CD4-positive, alpha-beta T cell (primary cell): Measurements from ENCODE around the gene ADNP2. TPM values are rescaled to one million over a fixed set of nuclear protein-coding genes. Genes with fewer than 3 reads are reported as not detected.

Source experiments
- ATAC-seq: fragments of 200-7000 bp; cut with Tn5 transposase; one replicate; pipeline ENCODE4 v1.10.0; 2022; ENCODE audit warnings: mild to moderate bottlenecking; ENCODE audit not compliant: poor library complexity
- CTCF ChIA-PET: fragments of 350-600 bp; sonication (Branson Sonifier 250); formaldehyde crosslinking; loops from one replicate; lab custom pipeline; 2021; ENCODE audit warnings: antibody characterized with exemption, inconsistent platforms; lab: Charles Lee
- POLR2A ChIA-PET: fragments of 350-600 bp; sonication (Branson Sonifier 250); formaldehyde crosslinking; loops from one replicate; lab custom pipeline; 2021; ENCODE audit warnings: antibody characterized with exemption, inconsistent platforms; lab: Charles Lee
- DNase-seq, 14 experiments: peaks; one replicate each; pipeline ENCODE4 v3.0.0-alpha.2; 2013 to 2020; ENCODE audit warnings: mixed read lengths in 2 of 14
- H3K27ac ChIP-seq, 2 donors: one replicate each; pipeline versions ENCODE4 v1.5.1 to v1.7.0; 2013; ENCODE audit warnings: low read length in 2 of 2, low read depth in 1 of 2, mild to moderate bottlenecking in 1 of 2
- H3K27me3 ChIP-seq, 2 experiments: 1 replicate in 1 of 2; 2 replicates in 1 of 2; pipeline versions ENCODE4 v1.6.1 to v1.7.0; 2013; ENCODE audit warnings: low read length in 2 of 2, control low read depth in 1 of 2, mild to moderate bottlenecking in 1 of 2, moderate library complexity in 1 of 2; ENCODE audit not compliant: insufficient read depth in 2 of 2, control insufficient read depth in 1 of 2
- H3K36me3 ChIP-seq: one replicate; pipeline ENCODE4 v1.6.1; 2013; ENCODE audit warnings: low read length, control low read depth; ENCODE audit not compliant: insufficient read depth
- H3K4me1 ChIP-seq: one replicate; pipeline ENCODE4 v1.6.1; 2013; ENCODE audit warnings: low read length, control low read depth; ENCODE audit not compliant: insufficient read depth
- H3K4me3 ChIP-seq: one replicate; pipeline ENCODE4 v1.5.1; 2013; ENCODE audit warnings: mild to moderate bottlenecking, low read length, moderate library complexity
- H3K9me3 ChIP-seq, 2 experiments: 1 replicate in 1 of 2; 2 replicates in 1 of 2; pipeline versions ENCODE4 v1.6.1 to v1.7.0; 2013; ENCODE audit warnings: low read length in 2 of 2, mild to moderate bottlenecking in 2 of 2, control low read depth in 1 of 2, moderate library complexity in 1 of 2; ENCODE audit not compliant: control insufficient read depth in 1 of 2, insufficient read depth in 1 of 2
- H3K27ac Mint-ChIP-seq: one replicate; pipeline ENCODE4 v1.8.0; 2020; ENCODE audit warnings: mixed read lengths
- H3K27me3 Mint-ChIP-seq: one replicate; pipeline ENCODE4 v1.8.0; 2021; ENCODE audit warnings: mixed read lengths
- H3K36me3 Mint-ChIP-seq: one replicate; pipeline ENCODE4 v1.8.0; 2021; ENCODE audit warnings: low read depth, mixed read lengths
- H3K4me1 Mint-ChIP-seq: one replicate; pipeline ENCODE4 v1.8.0; 2021; ENCODE audit warnings: low read depth, mixed read lengths
- H3K4me3 Mint-ChIP-seq: one replicate; pipeline ENCODE4 v1.8.0; 2020; ENCODE audit warnings: mild to moderate bottlenecking, mixed read lengths
- H3K9me3 Mint-ChIP-seq: one replicate; pipeline ENCODE4 v1.8.0; 2020; ENCODE audit warnings: mixed read lengths
- intact Hi-C, 2 experiments: fragments of 100-400 bp; cut with DNase I in 1 of 2; cut with micrococcal nuclease in 1 of 2; formaldehyde crosslinking; loops; one replicate each; pipeline versions ENCODE4 v1.15.1 to v1.9.0; 2023 to 2025; cut with DNase I, micrococcal nuclease
- total RNA-seq, 174 experiments: library from RNA in 2 of 174; stranded (reverse) in 2 of 174; gene quantifications; one replicate each; pipeline ENCODE4 v1.2.3 and lab custom pipeline; 2021 to 2026
- TF ChIP-seq, protein P1 (sequence below): fragments of 200-600 bp; IDR thresholded peaks from one replicate; pipeline ENCODE4 v1.8.0; 2022; ENCODE audit warnings: antibody characterized with exemption, mild to moderate bottlenecking

ADNP2 gene
- total RNA-seq, 2 experiments from 2014 or later = 61.0 to 61.5 TPM

DNA sequence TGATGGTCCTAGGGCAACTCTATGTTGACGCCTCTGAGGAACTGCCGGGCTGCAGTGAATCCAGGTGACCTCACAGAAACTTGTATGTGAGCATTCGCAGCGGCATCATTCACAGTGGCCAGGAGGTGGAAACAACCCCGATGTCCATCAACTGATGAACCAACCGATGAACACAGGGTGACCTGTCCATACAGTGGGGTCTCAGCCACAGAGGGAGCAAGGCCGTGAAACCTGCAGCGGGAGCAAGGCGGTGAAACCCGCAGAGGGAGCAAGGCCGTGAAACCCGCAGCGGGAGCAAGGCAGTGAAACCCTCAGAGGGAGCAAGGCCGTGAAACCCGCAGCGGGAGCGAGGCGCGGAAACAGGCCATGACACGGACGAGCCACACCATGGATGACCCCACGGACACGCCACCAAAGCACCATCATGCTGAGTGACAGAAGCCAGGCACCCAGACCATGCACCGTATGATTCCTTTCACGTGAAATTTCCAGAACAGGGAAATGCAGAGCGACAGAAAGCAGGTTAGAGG, 75.2 kb downstream of the ADNP2 start:
- DNase-seq = no peak
- Histone ChIP-seq H3K27ac (no peak overlapping the region), H3K36me3 (no peaks in the 10 kb centered on the region), H3K4me3 (no peak overlapping the region), H3K27me3 (no peaks in the 10 kb centered on the region), H3K9me3 (peaks cover 0 to 6% of the 10 kb centered on the region in 2 experiments), H3K4me1 (no peaks in the 10 kb centered on the region)
- TF ChIP-seq, protein P1, sequence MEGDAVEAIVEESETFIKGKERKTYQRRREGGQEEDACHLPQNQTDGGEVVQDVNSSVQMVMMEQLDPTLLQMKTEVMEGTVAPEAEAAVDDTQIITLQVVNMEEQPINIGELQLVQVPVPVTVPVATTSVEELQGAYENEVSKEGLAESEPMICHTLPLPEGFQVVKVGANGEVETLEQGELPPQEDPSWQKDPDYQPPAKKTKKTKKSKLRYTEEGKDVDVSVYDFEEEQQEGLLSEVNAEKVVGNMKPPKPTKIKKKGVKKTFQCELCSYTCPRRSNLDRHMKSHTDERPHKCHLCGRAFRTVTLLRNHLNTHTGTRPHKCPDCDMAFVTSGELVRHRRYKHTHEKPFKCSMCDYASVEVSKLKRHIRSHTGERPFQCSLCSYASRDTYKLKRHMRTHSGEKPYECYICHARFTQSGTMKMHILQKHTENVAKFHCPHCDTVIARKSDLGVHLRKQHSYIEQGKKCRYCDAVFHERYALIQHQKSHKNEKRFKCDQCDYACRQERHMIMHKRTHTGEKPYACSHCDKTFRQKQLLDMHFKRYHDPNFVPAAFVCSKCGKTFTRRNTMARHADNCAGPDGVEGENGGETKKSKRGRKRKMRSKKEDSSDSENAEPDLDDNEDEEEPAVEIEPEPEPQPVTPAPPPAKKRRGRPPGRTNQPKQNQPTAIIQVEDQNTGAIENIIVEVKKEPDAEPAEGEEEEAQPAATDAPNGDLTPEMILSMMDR = no peak
- ChIA-PET CTCF (no interaction called here), POLR2A (no interaction called here)
- Mint-ChIP-seq H3K9me3 (no peaks in the 10 kb centered on the region), H3K27ac (no peak overlapping the region), H3K36me3 (no peaks in the 10 kb centered on the region), H3K27me3 (peaks cover 3% of the 10 kb centered on the region), H3K4me3 (no peak overlapping the region), H3K4me1 (no peaks in the 10 kb centered on the region)
- intact Hi-C loops = no loop called here
- no peak for ATAC-seq

DNA sequence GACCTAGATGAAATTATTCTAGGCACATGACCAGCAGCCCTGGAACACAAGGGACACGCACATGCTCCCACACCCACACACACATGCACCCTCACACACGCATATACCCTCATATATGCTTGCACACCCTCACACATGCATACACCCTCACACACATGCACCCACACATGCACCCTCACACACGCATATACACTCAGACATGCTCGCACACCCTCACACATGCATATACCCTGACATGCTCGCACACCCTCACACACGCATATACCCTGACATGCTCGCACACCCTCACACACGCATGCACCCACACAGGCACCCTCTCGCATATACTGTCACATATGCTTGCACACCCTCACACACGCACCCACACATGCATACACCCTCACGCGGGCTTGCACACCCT, 76.5 kb downstream of the ADNP2 start:
- Histone ChIP-seq H3K27ac (no peak overlapping the region), H3K4me1 (no peaks in the 10 kb centered on the region), H3K4me3 (no peak overlapping the region), H3K36me3 (no peaks in the 10 kb centered on the region), H3K9me3 (peaks cover 0 to 6% of the 10 kb centered on the region in 2 experiments), H3K27me3 (no peaks in the 10 kb centered on the region)
- no peaks in the 10 kb centered on the region for H3K36me3 Mint-ChIP-seq
- peaks cover 3% of the 10 kb centered on the region for H3K27me3 Mint-ChIP-seq
- TF ChIP-seq, protein P1 = no peak
- no peaks in the 10 kb centered on the region for H3K9me3 Mint-ChIP-seq
- H3K4me3 Mint-ChIP-seq = no peak overlapping the region
- ATAC-seq (no peak), DNase-seq (no peak)
- ChIA-PET CTCF (no interaction called here), POLR2A (no interaction called here)
- H3K27ac Mint-ChIP-seq = no peak overlapping the region
- intact Hi-C loops = no loop called here
- no peaks in the 10 kb centered on the region for H3K4me1 Mint-ChIP-seq

DNA sequence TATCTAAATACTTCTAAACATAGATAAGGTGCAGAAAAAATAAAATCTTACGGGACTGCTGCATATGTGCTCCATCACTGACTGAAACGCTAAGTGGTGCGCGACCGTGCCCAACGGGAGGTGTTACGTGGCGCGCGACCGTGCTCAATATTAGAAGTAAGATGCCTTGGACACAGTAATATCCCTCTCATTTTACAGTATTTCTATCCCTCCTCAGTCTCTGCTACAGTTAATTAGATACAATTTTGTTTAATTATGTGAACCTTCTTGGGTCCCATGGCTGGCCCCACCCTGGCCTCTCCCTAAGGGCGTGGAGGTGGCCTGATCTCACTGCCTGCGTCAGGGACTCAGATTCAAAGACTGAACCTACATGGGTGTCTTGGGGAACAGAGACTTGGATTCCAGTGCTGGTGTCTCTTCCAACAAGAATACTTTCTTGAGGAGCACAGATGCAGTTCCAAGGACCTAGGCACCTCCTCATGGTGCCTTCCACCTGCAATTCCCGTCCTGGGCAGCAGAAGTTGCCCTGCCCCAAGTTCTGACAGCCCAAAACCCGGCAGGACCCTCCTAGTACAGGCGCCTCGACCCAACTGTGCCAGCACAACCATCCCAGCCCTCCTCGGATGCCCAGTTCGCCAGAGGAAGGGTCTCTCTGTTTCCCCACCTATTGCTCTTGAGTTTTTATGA, 79.0 kb downstream of the ADNP2 start:
- no peaks in the 10 kb centered on the region for H3K4me1 ChIP-seq
- H3K27ac Mint-ChIP-seq = no peak overlapping the region
- H3K9me3 Mint-ChIP-seq = no peaks in the 10 kb centered on the region
- ChIA-PET CTCF (no interaction called here), POLR2A (no interaction called here)
- H3K4me3 ChIP-seq = no peak overlapping the region
- H3K27me3 ChIP-seq = peaks cover 0 to 4% of the 10 kb centered on the region in 2 experiments
- H3K9me3 ChIP-seq = peaks cover 0 to 11% of the 10 kb centered on the region in 2 experiments
- intact Hi-C loops = no loop called here
- no peak overlapping the region for H3K27ac ChIP-seq
- DNase-seq = no peak
- H3K27me3 Mint-ChIP-seq = peaks cover 14% of the 10 kb centered on the region
- ATAC-seq = no peak
- H3K4me3 Mint-ChIP-seq = no peak overlapping the region
- H3K36me3 ChIP-seq = no peaks in the 10 kb centered on the region
- H3K4me1 Mint-ChIP-seq = no peaks in the 10 kb centered on the region
- TF ChIP-seq, protein P1 = no peak
- no peaks in the 10 kb centered on the region for H3K36me3 Mint-ChIP-seq
